ENCODE measurements around the gene CCDC40. TPM values are rescaled to one million over a fixed set of nuclear protein-coding genes. Genes with fewer than 3 reads are reported as not detected.
A peak's percentile ranks its signal among the peaks of the same experiment; 100 is the strongest.

CCDC40 gene
- total and polyA plus RNA-seq, 9 of the 15 experiments (the other 6 are each of a cell fraction or from before 2014, with no cell fraction given), result 0.07 to 0.33 TPM; not detected in 7

DNA sequence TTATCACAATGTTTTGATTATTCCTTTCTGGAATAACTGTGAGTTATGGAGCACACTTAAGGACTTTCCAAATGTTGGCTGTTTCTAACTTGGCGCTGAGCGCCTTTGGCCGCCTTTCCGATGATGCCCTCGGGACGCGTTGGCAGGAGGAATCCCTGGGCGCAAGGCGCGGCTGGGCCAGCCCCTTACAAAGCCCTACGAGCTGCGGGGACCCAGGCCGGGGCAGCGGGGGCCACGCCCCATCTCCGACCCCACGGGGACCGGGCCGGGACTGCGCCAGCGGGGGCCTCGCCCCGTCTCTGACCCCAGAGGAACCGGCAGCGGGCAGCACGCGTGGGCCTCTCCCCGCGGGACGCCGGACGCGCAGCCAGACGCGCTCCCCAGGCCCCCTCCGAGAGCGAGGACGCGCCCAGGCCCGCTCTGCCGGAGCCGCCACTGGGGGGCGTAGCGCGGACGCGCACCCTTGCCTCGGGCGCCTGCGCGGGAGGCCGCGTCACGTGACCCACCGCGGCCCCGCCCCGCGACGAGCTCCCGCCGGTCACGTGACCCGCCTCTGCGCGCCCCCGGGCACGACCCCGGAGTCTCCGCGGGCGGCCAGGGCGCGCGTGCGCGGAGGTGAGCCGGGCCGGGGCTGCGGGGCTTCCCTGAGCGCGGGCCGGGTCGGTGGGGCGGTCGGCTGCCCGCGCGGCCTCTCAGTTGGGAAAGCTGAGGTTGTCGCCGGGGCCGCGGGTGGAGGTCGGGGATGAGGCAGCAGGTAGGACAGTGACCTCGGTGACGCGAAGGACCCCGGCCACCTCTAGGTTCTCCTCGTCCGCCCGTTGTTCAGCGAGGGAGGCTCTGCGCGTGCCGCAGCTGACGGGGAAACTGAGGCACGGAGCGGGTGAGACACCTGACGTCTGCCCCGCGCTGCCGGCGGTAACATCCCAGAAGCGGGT, 64.8 kb downstream of the CCDC40 start, which contains the start of gene GAA (continued):
- no peak for TF ChIP-seq HDAC6 (IDR thresholded peaks at IDR 0.05; ENCODE audit: low read depth, low read length)
- TF ChIP-seq, protein P1, sequence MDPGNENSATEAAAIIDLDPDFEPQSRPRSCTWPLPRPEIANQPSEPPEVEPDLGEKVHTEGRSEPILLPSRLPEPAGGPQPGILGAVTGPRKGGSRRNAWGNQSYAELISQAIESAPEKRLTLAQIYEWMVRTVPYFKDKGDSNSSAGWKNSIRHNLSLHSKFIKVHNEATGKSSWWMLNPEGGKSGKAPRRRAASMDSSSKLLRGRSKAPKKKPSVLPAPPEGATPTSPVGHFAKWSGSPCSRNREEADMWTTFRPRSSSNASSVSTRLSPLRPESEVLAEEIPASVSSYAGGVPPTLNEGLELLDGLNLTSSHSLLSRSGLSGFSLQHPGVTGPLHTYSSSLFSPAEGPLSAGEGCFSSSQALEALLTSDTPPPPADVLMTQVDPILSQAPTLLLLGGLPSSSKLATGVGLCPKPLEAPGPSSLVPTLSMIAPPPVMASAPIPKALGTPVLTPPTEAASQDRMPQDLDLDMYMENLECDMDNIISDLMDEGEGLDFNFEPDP (CRISPR knock-in tag; IDR thresholded peaks at IDR 0.05), result no peak
- peak in 1 of 2 experiments; percentile 20; a peak in 1 of 4 replicates for TF ChIP-seq HDAC1 (IDR thresholded peaks at IDR 0.05)
- no peak for TF ChIP-seq ATF1 (CRISPR knock-in tag; IDR thresholded peaks at IDR 0.05)
- peak; percentile 48; the same call in 1 of the 2 replicates for TF ChIP-seq ATF1 (tag; IDR thresholded peaks at IDR 0.05)
- TF ChIP-seq, protein P2, sequence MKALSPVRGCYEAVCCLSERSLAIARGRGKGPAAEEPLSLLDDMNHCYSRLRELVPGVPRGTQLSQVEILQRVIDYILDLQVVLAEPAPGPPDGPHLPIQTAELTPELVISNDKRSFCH (CRISPR knock-in tag; IDR thresholded peaks at IDR 0.05), result no peak
- TF ChIP-seq, protein P2 (tag; IDR thresholded peaks at IDR 0.05), result peak; percentile 46; the same call in 1 of the 2 replicates
- TF ChIP-seq DMBX1 (CRISPR knock-in tag; IDR thresholded peaks at IDR 0.05; ENCODE audit: borderline replicate concordance), result peak; percentile 76; the same call in 1 of the 2 replicates
- TF ChIP-seq, protein P3, sequence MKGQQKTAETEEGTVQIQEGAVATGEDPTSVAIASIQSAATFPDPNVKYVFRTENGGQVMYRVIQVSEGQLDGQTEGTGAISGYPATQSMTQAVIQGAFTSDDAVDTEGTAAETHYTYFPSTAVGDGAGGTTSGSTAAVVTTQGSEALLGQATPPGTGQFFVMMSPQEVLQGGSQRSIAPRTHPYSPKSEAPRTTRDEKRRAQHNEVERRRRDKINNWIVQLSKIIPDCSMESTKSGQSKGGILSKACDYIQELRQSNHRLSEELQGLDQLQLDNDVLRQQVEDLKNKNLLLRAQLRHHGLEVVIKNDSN (CRISPR knock-in tag; IDR thresholded peaks at IDR 0.05), result peak; percentile 85
- TF ChIP-seq, protein P4, sequence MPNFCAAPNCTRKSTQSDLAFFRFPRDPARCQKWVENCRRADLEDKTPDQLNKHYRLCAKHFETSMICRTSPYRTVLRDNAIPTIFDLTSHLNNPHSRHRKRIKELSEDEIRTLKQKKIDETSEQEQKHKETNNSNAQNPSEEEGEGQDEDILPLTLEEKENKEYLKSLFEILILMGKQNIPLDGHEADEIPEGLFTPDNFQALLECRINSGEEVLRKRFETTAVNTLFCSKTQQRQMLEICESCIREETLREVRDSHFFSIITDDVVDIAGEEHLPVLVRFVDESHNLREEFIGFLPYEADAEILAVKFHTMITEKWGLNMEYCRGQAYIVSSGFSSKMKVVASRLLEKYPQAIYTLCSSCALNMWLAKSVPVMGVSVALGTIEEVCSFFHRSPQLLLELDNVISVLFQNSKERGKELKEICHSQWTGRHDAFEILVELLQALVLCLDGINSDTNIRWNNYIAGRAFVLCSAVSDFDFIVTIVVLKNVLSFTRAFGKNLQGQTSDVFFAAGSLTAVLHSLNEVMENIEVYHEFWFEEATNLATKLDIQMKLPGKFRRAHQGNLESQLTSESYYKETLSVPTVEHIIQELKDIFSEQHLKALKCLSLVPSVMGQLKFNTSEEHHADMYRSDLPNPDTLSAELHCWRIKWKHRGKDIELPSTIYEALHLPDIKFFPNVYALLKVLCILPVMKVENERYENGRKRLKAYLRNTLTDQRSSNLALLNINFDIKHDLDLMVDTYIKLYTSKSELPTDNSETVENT (CRISPR knock-in tag; IDR thresholded peaks at IDR 0.05), result peak; percentile 84
- no peak for TF ChIP-seq DPF2 (IDR thresholded peaks at IDR 0.05)
- TF ChIP-seq SIRT6 (IDR thresholded peaks at IDR 0.05; ENCODE audit: low read depth, low read length), result no peak
- TF ChIP-seq RB1 (IDR thresholded peaks at IDR 0.05; ENCODE audit: low read depth), result peak; percentile 94; the same call in 1 of the 2 replicates
- no peak for TF ChIP-seq ZC3H8 (IDR thresholded peaks at IDR 0.05)
- TF ChIP-seq PCBP2 (IDR thresholded peaks at IDR 0.05; ENCODE audit: low read depth, low read length, poor library complexity, severe bottlenecking), result no peak
- TF ChIP-seq NBN (IDR thresholded peaks at IDR 0.05; ENCODE audit: low read depth), result no peak
- TF ChIP-seq, protein P5, sequence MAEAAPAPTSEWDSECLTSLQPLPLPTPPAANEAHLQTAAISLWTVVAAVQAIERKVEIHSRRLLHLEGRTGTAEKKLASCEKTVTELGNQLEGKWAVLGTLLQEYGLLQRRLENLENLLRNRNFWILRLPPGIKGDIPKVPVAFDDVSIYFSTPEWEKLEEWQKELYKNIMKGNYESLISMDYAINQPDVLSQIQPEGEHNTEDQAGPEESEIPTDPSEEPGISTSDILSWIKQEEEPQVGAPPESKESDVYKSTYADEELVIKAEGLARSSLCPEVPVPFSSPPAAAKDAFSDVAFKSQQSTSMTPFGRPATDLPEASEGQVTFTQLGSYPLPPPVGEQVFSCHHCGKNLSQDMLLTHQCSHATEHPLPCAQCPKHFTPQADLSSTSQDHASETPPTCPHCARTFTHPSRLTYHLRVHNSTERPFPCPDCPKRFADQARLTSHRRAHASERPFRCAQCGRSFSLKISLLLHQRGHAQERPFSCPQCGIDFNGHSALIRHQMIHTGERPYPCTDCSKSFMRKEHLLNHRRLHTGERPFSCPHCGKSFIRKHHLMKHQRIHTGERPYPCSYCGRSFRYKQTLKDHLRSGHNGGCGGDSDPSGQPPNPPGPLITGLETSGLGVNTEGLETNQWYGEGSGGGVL (CRISPR knock-in tag; IDR thresholded peaks at IDR 0.05), result no peak

All from K562 (cell line).